MCF 10A (cell line): ENCODE measurements around the gene HSPA4. TPM values are rescaled to one million over a fixed set of nuclear protein-coding genes. Genes with fewer than 3 reads are reported as not detected.
"Not testable (repeated sequence)": the region's sequence is repeated elsewhere in the genome, so short reads cannot be mapped to it uniquely, and the experiment has no call there.

Experiments used
- Bru-seq: library from RNA; stranded (reverse); fragments of 400-500 nt; gene quantifications from one replicate; lab custom pipeline; 2021; lab: Mats Ljungman, UMichigan
- BruChase-seq, 2 experiments: library from RNA; stranded (reverse); fragments of 400-500 nt; gene quantifications; one replicate each; lab custom pipeline; 2021; lab: Mats Ljungman, UMichigan
- BruUV-seq: library from RNA; stranded (reverse); fragments of 400-500 nt; replicated peaks from 2 replicates; lab custom pipeline; 2021; lab: Mats Ljungman, UMichigan
- CTCF ChIA-PET: fragments of 300-600 bp; sonication (Branson Sonifier 250); formaldehyde crosslinking; extraction: SDS; loops from one replicate; lab custom pipeline; 2021; ENCODE audit warnings: antibody characterized with exemption, inconsistent platforms; lab: Yijun Ruan, JAX
- POLR2A ChIA-PET: fragments of 300-600, 350-650 bp; sonication (Branson Sonifier 250); formaldehyde crosslinking; extraction: SDS; loops from one replicate; lab custom pipeline; 2020; ENCODE audit warnings: antibody characterized with exemption, inconsistent platforms; lab: Yijun Ruan, JAX
- DNase-seq: peaks from one replicate; pipeline ENCODE4 v3.0.0-alpha.2; 2018; ENCODE audit not compliant: unreplicated experiment
- H3K27ac Mint-ChIP-seq: one replicate; pipeline ENCODE4 v1.8.0; 2022; ENCODE audit warnings: mild to moderate bottlenecking, low read depth, mixed read lengths; ENCODE audit not compliant: unreplicated experiment
- H3K27me3 Mint-ChIP-seq: one replicate; pipeline ENCODE4 v1.8.0; 2022; ENCODE audit warnings: mixed read lengths; ENCODE audit not compliant: insufficient read depth, unreplicated experiment
- H3K36me3 Mint-ChIP-seq: one replicate; pipeline ENCODE4 v1.8.0; 2022; ENCODE audit warnings: mild to moderate bottlenecking, moderate library complexity, mixed read lengths; ENCODE audit not compliant: insufficient read depth, unreplicated experiment
- H3K4me1 Mint-ChIP-seq: one replicate; pipeline ENCODE4 v1.8.0; 2022; ENCODE audit warnings: mixed read lengths; ENCODE audit not compliant: insufficient read depth, unreplicated experiment
- H3K4me3 Mint-ChIP-seq: one replicate; pipeline ENCODE4 v1.8.0; 2022; ENCODE audit warnings: mild to moderate bottlenecking, moderate library complexity, mixed read lengths; ENCODE audit not compliant: unreplicated experiment
- H3K9me3 Mint-ChIP-seq: one replicate; pipeline ENCODE4 v1.8.0; 2022; ENCODE audit warnings: mixed read lengths; ENCODE audit not compliant: unreplicated experiment
- intact Hi-C: fragments of 100-400 bp; cut with micrococcal nuclease; formaldehyde crosslinking; loops from 2 replicates; pipeline ENCODE4 v1.14.1; 2022
- long read RNA-seq: library from polyadenylated mRNA; stranded (forward); transcript quantifications from one replicate; pipeline ENCODE4 v2.0.0, GENCODE V29; 2022
- total RNA-seq: library from RNA; stranded (reverse); gene quantifications from 2 replicates; pipeline ENCODE4 v1.2.3, GENCODE V29; 2022
- TF ChIP-seq, protein P1 (sequence below): fragments of 200-600 bp; IDR thresholded peaks from one replicate; pipeline ENCODE4 v1.8.0; 2022; ENCODE audit warnings: antibody characterized with exemption, mild to moderate bottlenecking; ENCODE audit not compliant: unreplicated experiment

Gene HSPA4
- total RNA-seq = 173 and 218 TPM in 2 replicates
- Bru-seq, nascent RNA = percentile 94 among the genes with signal in this experiment
- percentile 97 among the genes with signal in this experiment for BruChase-seq, experiment 1, labeled RNA remaining after a 6-hour chase
- BruChase-seq, experiment 2, labeled RNA remaining after a 2-hour chase = percentile 95 among the genes with signal in this experiment
- long read RNA-seq, full-length matches to known transcripts = 258 of 313 reads
- long read RNA-seq, partial matches to known transcripts = 16 of 313 reads
- long read RNA-seq, other reads (novel, unspliced or antisense) = 39 of 313 reads

DNA sequence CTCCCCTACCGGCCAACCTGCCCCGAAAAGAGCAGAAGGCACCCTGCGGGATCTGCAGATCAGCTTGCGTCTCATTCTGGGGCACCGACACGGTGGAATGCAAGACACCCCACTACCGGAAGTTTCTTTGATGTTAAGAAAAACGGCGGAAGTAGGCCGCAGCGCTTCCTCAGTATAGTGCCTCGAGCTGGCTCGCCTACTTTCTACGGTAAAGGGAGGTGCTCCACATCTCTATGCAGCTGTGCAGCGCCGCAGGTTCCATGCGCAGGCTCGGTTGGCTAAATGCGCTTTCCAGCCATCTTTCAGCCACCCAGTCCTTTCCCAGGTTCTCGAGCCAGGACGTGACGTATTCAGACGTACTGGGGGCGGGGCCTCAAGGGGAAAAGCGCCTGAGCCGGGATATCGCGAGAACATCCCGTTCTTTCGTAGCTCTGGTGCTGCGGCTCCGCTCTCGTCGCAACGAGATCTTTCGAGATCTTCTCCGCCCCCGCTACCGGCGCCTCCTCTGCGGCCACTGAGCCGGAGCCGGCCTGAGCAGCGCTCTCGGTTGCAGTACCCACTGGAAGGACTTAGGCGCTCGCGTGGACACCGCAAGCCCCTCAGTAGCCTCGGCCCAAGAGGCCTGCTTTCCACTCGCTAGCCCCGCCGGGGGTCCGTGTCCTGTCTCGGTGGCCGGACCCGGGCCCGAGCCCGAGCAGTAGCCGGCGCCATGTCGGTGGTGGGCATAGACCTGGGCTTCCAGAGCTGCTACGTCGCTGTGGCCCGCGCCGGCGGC is at the start of gene HSPA4:
TSS of gene HSPA4 (plus strand) at position 472 of the 775 bp plus-strand sequence. CDS start at position 710, 238 bp downstream.
- DNase-seq = peak; percentile 100
- Mint-ChIP-seq H3K36me3 (peaks cover 27% of the 10 kb centered on the region), H3K4me1 (peaks cover 33% of the 10 kb centered on the region), H3K4me3 (peak within 1 kb of the TSS; percentile 95), H3K27ac (peak within 1 kb of the TSS; percentile 99), H3K27me3 (no peaks in the 10 kb centered on the region), H3K9me3 (no peaks in the 10 kb centered on the region)
- CTCF ChIA-PET = interaction anchor here (0.6 to 1.9 kb wide), 6 partner anchors 10 to 818 kb away, joined by 3 to 9 read pairs (median 3); no protein-coding TSS in a partner anchor
- BruUV-seq = no TSS peak
- TF ChIP-seq, protein P1, sequence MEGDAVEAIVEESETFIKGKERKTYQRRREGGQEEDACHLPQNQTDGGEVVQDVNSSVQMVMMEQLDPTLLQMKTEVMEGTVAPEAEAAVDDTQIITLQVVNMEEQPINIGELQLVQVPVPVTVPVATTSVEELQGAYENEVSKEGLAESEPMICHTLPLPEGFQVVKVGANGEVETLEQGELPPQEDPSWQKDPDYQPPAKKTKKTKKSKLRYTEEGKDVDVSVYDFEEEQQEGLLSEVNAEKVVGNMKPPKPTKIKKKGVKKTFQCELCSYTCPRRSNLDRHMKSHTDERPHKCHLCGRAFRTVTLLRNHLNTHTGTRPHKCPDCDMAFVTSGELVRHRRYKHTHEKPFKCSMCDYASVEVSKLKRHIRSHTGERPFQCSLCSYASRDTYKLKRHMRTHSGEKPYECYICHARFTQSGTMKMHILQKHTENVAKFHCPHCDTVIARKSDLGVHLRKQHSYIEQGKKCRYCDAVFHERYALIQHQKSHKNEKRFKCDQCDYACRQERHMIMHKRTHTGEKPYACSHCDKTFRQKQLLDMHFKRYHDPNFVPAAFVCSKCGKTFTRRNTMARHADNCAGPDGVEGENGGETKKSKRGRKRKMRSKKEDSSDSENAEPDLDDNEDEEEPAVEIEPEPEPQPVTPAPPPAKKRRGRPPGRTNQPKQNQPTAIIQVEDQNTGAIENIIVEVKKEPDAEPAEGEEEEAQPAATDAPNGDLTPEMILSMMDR = no peak
- intact Hi-C loops = loop anchor here (1.0 kb wide), 1 partner anchor 88 kb away; the partner anchor contains the start of gene AFF4
- POLR2A ChIA-PET = interaction anchor here (0.6 to 11.8 kb wide), 51 partner anchors 8 to 1592 kb away, joined by 3 to 311 read pairs (median 4); partner anchors contain the start of genes AFF4, KIF3A, RAD50 and SKP1

- CTCF ChIA-PET = interaction anchor here (0.6 to 0.7 kb wide), 3 partner anchors 14 to 96 kb away, joined by 3 to 4 read pairs (median 3); no protein-coding TSS in a partner anchor
- DNase-seq = no peak
- intact Hi-C loops = no loop called here
- Mint-ChIP-seq H3K4me3 (no peak overlapping the region), H3K4me1 (no peaks in the 10 kb centered on the region), H3K27ac (no peak overlapping the region), H3K36me3 (peaks cover 48% of the 10 kb centered on the region), H3K27me3 (no peaks in the 10 kb centered on the region), H3K9me3 (no peaks in the 10 kb centered on the region)
- POLR2A ChIA-PET = interaction anchor here (0.9 to 1.2 kb wide), 2 partner anchors 19 to 45 kb away, joined by 3 to 4 read pairs; partner anchors contain the start of gene HSPA4
- TF ChIP-seq, protein P1 = no peak
- no TSS peak for BruUV-seq
These were observed 45.2 kb upstream of the HSPA4 start for GRCh38 chr5:133006653-133007052.

DNA sequence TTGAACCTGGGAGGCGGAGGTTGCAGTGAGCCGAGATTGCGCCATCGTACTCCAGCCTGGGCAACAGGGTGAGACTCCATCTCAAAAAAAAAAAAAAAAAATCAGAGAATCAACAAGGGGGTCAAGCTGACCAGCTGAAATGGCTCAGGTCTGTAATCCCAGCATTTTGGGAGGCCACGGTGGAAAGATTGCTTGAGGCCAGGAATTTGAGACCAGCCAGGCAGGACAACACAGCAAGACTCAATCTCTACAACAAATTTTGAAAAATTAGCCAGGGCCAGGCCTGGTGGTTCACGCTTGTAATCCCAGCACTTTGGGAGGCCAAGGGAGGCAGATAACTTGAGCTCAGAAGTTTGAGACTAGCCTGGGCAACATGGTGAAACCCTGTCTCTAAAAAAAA is 43.4 kb upstream of the HSPA4 start:
- H3K36me3 Mint-ChIP-seq = peaks cover 37% of the 10 kb centered on the region
- H3K4me3 Mint-ChIP-seq, H3K4me1 Mint-ChIP-seq, intact Hi-C loops, H3K27me3 Mint-ChIP-seq, BruUV-seq, DNase-seq, H3K27ac Mint-ChIP-seq, H3K9me3 Mint-ChIP-seq: not testable (repeated sequence)
- CTCF ChIA-PET = interaction anchor here (0.9 kb wide), 1 partner anchor 9 kb away, joined by 4 read pairs; no protein-coding TSS in a partner anchor
- POLR2A ChIA-PET = interaction anchor here (1.5 kb wide), 1 partner anchor 44 kb away, joined by 4 read pairs; the partner anchor contains the start of gene HSPA4

DNA sequence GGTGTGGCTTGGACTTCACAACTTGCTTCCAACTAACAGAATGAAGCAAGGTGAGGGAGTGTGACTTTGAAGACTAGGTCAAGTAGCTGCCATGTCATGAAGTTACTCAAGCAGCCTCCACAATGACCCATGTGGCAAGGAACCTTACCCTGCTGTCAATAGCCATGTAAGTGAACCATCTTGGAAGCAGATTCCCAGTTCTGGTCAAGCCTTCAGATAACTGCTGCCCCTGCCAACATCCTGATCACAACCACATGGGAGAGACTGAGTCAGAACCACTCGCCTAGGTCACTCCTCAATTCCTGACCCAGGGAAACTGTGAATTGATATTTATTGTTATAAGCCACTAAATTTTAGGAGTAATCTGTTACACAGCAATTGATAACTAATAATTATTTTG is 36.3 kb upstream of the HSPA4 start:
- no peaks in the 10 kb centered on the region for H3K9me3 Mint-ChIP-seq
- H3K36me3 Mint-ChIP-seq = peaks cover 41% of the 10 kb centered on the region
- H3K4me3 Mint-ChIP-seq = no peak overlapping the region
- TF ChIP-seq, protein P1 = no peak
- no peak overlapping the region for H3K27ac Mint-ChIP-seq
- no peaks in the 10 kb centered on the region for H3K27me3 Mint-ChIP-seq
- ChIA-PET CTCF (interaction anchor here (0.7 kb wide), 1 partner anchor 56 kb away, joined by 3 read pairs; no protein-coding TSS in a partner anchor), POLR2A (interaction anchor here (1.2 to 4.5 kb wide), 2 partner anchors 37 to 54 kb away, joined by 4 to 20 read pairs; partner anchors contain the start of gene HSPA4)
- no TSS peak for BruUV-seq
- no peaks in the 10 kb centered on the region for H3K4me1 Mint-ChIP-seq
- intact Hi-C loops = no loop called here
- no peak for DNase-seq
